Glomerular endothelial cell (primary cell): ENCODE results near the gene KRT73. TPM values are rescaled to one million over a fixed set of nuclear protein-coding genes. Genes with fewer than 3 reads are reported as not detected.
"Not testable (repeated sequence)": the region's sequence is repeated elsewhere in the genome, so short reads cannot be mapped to it uniquely, and the experiment has no call there.

Experiments used
- DNase-seq: peaks from one replicate; pipeline ENCODE4 v3.0.0-alpha.2; 2011; ENCODE audit warnings: low read depth, low spot score; ENCODE audit errors: extremely low read depth
- total RNA-seq: library from RNA; depleted of rRNA; stranded (reverse); fragments of >200 nt; gene quantifications from 2 replicates; pipeline ENCODE4 v1.2.3, GENCODE V29; 2015

Gene KRT73
- total RNA-seq, 1 donor from 2014 or later, result not detected

DNA sequence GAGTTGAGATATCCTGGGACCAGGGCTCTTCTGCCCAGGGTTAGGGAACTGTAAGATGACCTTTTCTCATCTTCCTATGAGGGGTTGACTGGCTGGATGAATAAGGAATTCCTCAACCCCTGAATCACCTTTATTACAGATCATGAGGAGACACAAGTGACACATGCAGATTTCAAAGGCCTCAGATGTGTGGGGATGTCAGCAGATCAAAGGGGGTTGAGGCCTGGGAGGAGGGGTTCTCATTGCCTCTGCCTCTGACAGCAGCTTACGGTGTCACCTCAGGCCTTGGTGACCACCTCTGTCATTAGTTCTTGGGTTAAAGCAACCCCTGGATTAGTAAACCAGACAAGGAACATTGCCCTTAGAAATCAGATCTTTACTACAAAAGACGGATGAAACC lies 15.0 kb downstream of the KRT73 start:
- DNase-seq, result no peak

DNA sequence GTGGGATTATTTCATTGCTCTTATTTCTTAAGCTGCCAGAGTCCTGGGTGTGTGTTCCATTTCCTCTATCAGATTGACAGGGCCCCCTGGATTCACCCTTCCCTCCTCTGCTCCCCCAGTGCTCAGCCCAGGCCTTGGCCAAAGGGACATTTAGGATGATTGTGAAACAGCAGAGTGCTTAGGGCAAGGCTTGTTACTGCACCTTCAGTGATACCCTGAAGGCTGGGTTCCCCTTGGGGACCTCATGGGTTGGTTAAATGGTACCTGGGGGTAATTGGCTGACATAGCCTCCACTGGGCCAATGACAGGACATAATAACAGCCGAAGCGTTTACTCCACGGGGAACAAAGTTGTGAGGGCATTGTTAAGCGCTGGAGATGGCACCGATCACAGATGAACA lies 15.8 kb downstream of the KRT73 start:
- DNase-seq, result no peak

DNA sequence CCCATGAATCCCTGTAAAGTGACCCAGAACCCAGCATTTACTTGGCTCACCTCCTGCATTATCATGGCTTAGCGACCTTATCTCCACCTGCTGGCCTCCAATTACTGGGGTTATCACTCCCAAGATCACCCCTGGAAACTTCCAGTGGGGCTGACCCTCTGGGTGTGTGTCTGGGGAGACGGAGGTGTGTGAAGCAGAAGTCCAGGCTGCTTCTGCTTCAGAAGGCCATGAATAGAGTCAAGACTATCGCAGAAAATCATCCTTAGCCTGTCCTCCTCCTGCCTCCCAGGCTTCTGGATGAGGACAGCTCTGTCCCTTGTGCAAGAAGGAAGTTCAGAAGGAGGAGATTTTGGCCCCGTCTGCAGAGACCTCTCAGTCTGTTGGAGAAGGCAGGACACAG lies 16.7 kb downstream of the KRT73 start:
- no peak for DNase-seq

DNA sequence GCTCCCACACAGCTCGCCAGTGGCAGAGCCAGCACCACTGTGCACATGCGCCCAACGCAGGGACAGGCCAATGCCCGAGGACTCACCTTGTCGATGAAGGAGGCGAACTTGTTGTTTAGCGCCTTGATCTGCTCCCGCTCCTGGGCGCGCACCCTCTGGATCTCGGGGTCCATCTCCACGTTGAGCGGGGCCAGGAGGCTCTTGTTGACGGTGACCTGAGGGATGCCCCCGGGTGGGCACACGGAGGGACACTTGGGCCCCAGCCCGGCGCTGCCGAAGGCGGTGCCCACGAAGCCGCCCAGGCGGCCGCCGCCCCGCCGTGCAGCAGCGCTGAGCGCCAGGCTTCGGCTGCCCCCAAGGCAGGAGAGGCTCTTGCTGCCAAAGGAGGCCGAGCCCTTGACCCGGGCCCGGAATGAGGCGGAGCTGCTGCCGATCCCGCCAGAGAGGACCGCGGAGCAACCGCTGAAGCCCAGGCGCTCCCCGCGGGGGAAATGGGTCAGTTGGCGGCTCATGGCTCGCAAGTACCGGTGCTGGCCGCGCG lies 17.3 kb downstream of the KRT73 start, which contains the start of gene KRT72:
TSS of gene KRT72 (minus strand) at position 523 of the 541 bp plus-strand sequence. CDS start at position 512, 11 bp downstream.
- no peak for DNase-seq

DNA sequence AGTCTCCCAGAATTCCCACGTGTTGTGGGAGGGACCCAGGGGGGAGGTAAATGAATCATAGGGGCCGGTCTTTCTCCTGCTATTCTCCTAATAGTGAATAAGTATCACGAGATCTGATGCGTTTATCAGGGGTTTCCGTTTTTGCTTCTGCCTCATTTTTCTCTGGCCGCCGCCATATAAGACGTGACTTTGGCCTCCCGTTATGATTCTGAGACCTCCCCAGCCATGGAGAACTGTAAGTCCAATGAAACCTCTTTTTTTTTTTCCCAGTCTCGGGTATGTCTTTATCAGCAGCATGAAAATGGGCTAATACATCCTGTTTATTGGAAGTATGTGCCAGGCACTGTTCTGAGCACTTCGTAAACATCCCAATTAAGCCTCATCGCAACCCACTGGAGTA lies 17.9 kb downstream of the KRT73 start:
- no peak for DNase-seq

DNA sequence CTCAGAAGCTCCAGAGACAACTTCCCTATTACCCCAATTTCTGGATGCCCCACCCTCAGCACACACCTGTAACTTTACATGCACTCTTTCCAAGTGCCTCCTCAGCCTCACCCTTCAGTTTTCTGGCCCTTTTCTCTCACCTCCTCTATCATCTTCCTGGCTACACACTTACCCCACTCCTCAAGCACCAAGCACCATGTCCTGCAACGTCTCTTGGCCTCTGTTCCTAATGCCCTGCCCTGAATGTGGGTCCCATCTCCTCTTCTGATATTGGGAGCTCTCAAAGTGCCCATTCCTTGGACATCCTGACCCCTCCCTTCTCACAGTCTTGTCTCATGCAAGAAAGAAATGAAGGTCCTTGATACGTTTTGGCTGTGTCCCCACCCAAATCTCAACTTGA lies 18.3 kb downstream of the KRT73 start:
- no peak for DNase-seq

DNA sequence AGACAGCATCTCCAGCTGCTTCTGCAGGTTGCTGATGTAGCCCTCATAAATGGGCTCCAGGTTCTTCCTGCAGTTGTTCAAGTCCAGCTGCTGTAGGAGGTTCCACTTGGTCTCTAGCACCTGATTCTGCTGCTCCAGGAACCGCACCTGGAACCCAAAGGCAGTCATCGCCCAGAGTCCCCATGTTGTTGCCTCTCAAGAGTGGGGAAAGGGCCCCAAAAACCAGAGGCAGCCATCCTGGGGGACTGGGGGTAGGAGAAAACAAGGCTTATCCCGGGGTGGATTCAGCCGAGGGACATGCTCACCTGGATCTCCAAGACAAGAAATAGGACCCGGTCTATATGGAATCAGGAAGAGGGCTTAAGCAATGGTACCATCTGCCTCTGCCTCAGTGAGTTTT lies 19.4 kb downstream of the KRT73 start:
- DNase-seq, result no peak

DNA sequence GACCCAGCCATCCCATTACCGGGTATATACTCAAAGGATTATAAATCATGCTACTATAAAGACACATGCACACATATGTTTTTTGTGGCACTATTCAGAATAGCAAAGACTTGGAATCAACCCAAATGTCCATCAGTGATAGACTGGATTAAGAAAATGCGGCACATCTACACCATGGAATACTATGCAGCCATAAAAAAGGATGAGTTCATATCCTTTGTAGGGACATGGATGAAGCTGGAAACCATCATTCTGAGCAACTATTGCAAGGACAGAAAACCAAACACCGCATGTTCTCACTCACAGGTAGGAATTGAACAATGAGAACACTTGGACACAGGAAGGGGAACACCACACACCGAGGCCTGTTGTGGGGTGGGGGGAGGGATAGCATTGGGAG lies 24.1 kb downstream of the KRT73 start:
- DNase-seq, result not testable (repeated sequence)

DNA sequence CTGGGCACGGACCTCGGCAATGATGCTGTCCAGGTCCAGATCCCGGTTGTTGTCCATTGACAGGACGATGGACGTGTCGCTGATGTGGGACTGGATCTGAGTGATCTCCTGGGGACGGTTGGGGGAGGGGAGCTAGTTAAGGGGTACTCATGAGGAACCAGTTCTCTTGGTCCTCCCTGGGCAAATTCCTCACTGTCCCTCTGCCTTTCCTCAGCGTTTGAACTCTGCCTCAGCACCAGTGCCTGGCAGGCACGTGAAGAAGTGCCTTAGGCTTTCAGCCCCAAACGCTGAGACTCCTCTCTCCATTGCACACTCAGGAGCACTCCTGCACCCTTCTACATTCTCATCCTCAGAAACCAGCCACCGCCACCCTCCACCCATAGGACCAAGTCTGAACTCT lies 26.8 kb downstream of the KRT73 start:
- no peak for DNase-seq

DNA sequence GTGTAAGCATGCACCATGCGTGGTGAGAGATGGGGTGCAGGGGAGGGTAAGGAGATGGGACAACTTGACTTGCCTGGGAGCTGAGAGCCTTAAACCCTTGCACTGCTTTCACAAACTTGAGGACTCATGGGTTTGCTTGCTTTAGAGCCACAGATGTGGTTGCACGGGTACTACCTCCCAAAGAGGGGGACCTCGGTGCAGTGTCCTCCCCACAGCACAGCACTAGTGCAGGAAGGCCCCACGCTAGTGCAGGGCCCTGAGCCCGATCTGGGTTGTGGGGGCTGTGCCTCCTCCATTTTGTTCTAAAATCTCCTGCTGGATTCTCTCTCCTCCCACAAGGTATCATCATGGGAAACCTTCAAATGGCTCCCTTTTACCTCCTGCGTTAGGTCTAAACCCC lies 28.3 kb downstream of the KRT73 start:
- DNase-seq, result no peak

DNA sequence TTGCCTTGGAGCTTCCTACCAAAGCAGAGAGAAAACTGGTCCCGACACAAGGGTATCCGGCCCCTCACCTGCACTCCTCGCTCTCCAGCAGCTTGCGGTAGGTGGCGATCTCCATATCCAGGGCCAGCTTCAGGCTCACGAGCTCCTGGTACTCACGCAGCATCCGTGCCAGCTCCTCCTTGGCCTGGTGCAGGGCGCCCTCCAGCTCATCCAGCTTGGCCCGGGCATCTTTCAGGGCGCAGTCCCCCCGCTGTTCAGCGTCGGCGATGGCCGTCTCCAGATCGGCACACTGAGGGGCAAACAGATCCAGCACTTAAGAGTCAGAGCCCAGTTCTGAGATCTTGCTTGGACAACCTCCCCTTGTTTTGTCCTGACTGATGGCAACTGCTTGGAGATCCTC lies 30.8 kb downstream of the KRT73 start:
- no peak for DNase-seq

DNA sequence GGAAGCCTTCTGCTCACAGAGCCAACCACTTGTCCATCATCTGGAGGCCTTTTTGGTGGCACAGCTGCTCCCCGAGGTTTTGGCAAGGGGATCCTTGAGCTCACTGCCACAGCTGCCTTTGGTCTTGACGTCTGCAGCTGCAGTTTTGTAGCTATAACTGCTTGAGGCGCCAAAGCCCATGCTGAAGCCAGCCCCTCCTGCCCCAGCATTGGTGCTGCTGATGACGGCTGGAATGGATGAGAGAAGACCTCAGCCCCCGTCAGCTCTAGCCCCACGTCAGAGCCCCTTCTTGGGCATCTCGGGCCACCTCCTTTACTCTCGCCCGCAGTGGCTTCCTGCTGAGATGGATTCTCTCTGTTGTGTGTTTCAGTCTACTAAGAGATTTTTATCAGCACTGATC lies 32.4 kb downstream of the KRT73 start:
- no peak for DNase-seq

DNA sequence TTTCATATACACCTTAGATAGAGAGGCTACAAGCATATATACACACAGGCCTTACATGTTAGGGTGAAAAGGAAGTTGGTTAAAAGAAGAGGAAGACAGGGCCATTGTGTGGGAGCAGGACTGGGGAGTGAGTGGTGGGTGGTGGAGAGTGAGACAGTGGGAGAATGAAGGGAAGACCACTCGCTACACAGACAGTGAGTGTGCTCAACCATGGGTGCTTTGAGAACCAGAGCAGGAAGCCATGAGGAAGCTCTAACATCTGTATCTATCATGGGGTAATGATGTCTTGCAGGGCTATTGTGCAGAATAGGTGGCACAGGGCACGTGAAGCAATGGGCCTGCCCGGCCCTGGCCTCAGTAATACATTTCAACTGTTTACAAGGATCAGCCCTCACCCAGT lies 33.3 kb downstream of the KRT73 start:
- DNase-seq, result no peak

DNA sequence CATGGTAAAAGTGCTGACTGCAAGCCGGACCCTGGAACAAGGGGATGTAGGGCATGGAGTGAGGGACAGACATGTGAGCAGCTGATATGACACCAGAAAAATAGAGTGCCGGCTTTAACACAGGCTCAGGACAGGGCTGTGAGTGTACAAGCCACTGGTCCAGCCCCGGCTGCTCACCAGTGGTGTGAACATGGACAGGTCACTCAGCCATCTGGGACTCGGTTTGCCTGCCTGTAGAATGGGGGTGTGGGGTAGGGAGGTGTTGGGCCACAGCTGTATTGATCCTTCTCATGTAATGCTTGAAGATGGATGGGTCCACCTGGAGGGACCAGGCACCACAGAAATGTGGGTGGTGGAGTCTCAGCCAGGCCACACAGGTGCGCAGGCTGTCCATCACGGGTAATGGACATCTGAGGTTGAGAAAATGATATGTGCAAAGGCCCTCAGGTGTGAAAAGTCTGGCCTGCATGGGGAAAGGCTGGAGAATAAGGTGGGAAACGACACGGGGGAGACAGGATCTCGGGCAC lies 34.1 kb downstream of the KRT73 start:
- DNase-seq, result no peak

DNA sequence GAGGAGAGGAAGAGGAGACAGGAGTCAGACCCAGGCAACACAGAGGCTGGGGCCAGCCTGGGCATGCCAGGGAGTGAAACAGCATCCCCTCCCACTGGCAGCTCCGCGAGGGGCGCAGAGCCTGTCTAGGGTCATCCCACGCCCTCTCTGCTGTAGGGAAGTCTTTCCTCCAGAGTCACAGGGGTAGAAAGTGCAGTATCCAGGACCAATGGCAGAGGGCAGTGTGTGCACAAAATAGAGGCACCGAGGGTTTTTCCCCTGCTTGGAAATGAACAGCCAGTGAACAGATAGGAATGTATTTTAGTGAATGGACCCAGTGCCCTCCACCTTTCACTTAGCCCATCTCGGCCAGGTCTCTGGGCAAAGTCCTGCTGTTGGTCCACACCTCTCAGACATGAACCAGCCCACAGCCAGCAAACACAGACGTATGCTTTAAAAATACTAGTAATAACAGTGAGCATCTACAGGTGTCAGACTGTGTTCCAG lies 35.3 kb downstream of the KRT73 start:
- peak; percentile 9 for DNase-seq

DNA sequence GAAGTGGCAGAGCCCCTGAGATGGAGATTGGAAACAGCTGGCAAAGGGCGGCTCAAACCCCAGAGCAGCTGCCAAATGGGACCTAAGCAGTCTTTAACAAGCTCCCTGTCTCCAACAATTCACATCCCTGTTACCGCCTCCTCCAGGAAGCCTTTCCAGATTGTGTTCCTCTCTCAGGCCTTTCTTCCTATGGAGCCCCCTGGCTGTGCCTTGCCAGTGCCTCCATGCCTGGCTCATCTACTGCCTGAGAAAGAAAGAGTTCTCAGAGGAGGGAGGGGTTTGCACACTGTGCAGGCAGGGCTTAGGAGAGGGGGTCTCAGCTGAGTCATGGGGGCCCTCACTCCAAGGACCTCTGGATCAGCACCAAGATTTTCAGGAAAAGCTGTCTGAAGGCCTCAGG lies 35.9 kb downstream of the KRT73 start:
- DNase-seq, result no peak

DNA sequence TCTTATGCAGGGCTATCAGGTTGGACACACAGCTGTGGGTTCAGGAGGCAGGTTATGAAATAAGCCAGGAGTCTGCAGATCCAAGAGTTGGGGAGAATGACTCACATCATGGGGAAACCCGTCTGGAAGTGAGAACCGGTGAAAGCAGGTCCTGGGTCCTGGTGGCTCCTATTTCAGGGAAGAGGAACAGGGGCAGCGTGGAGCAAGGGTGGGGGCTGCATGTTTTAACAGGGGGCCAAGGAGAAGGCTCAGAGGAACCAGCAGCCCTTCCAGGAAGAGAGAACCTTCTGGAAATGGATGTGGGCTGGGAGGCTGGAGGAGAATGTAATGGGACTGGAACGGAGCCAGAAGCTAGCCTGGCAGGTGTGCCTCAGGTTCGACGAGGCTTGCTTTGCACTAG lies 36.9 kb downstream of the KRT73 start:
- no peak for DNase-seq

DNA sequence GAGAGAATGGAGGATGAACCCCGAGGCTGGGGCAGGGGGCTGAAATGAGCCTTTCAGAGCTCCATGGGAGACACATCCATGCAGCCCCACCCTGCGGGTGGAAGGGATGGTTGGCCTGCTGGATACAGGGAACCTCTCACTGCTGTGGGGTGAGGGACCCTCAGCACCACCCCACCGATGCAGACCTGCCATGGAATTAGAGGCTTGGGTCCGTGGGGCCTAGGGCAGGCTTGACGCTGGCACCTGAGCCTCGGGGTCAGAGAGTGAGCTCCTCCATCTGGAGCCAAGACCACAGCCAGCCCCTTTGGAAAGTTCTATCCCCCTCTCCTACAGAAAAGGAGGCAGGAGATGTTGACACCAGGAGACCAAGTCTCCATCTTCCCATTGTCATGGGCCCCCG lies 37.3 kb downstream of the KRT73 start:
- no peak for DNase-seq

DNA sequence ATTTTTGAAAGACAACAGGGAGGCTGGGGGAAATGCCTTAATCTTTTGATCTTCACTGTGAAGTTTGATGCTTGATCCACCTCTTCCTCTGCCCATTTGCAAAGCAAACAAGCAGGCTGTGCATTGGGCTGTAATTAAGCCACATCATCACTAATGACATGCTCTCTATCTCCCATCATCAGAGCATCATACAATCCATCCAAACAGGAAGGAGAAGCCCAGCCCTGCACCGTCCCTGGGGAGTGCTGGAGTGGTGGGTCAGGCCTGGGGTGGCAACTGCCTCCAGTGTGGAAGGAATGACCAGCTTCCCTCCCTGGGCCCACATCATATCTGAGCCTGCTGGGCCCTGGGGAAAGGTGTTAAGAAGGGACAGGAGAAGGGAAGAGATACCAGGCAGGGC lies 37.9 kb downstream of the KRT73 start:
- DNase-seq, result no peak

DNA sequence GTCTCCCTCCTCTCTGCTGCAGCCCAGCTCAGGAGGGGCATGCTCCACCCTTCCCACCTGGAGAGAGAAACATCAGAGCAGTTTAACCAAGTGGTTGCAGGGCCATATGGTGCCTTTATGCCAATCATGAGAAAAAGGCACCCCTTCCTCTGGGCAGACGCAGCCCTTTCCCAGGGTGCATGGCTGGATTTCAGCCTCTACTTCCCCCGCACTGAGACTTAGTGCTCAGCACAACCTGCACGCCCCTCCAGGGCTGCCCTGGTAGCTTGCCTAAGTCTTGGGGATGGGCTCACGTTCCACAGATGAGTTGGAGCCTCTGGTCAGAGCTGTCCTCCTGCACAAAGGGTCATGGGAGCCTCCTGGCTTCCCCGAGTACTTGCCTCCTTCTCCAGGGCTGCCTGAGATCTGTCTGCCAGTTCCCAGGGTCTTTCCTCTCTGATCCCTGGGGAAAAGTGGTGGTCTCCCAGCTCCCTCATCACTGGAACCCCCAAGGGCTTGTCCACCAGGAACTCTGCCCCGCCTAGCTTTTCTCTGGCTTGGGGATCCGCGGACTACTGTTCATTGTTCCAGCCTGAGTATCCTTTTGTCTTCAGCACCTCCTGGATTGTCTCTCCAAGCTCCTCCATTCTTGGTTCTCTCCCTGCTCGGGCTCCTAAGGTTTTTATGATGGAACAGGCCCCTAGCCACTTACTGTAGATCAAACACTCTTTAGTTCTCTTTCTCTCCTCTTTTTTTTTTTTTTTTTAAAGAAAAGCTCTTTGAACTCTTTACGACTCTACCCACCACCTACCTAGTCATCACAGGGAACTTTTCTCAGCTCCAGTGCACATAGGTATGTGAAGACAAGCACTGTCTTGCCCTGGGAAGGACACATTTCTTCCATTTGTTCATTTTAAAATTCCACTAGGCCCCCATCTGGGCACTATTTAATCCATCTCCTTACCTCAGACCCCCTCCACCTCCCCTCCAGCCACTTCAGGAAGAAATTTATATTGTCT lies 38.6 kb downstream of the KRT73 start:
- DNase-seq, result no peak

DNA sequence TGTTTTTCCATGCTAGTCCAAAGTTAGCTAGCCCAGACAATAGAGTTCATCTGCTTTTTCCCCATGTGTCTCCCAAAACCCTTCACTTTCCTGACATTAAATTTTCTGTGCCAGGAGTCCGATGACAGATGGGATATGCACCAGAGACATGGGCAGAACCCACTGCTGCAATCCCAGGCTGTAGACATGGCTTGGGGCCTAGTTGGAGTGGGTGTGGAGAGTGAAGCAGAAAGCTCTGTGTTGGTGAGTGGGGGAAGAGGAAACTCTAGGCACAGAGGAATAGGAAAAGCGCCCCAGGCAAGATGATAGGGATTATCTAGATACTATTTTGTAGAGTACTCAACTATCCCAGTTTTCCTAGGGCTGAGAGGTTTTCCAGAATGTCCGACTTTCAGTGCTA lies 39.9 kb downstream of the KRT73 start:
- no peak for DNase-seq

DNA sequence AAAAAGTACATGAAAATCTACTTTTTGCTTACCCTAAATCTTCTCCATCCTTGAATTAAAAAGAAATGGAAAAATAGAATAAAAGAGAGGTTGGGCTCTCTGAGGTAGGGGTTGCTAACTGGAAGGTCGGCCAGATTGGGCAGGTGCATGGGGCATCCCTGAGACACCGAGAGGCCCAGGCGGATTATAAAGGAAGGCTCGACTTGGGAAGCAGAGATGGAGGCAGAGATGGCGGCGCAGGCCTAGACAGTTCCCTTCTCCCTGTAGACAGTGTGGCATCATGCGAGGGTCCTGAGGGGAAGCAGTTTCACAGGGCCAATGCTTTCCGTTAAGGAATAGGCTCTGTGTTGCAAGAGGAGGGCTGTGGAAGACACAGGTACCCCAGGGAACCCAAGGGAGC lies 41.0 kb downstream of the KRT73 start:
- no peak for DNase-seq
